HL-60/S4 treated with phorbol 12-myristate 13-acetate at 8.2 ng/mL for 4 days and 3 days (cell line): ENCODE results near the gene ALG2.

Source experiments
- in situ Hi-C: fragments of 300-500 bp; cut with MboI; formaldehyde crosslinking; loops from 2 replicates; pipeline ENCODE4 v1.15.0; 2022; ENCODE audit warnings: low sequenced_read_pairs

The ALG2 gene

DNA sequence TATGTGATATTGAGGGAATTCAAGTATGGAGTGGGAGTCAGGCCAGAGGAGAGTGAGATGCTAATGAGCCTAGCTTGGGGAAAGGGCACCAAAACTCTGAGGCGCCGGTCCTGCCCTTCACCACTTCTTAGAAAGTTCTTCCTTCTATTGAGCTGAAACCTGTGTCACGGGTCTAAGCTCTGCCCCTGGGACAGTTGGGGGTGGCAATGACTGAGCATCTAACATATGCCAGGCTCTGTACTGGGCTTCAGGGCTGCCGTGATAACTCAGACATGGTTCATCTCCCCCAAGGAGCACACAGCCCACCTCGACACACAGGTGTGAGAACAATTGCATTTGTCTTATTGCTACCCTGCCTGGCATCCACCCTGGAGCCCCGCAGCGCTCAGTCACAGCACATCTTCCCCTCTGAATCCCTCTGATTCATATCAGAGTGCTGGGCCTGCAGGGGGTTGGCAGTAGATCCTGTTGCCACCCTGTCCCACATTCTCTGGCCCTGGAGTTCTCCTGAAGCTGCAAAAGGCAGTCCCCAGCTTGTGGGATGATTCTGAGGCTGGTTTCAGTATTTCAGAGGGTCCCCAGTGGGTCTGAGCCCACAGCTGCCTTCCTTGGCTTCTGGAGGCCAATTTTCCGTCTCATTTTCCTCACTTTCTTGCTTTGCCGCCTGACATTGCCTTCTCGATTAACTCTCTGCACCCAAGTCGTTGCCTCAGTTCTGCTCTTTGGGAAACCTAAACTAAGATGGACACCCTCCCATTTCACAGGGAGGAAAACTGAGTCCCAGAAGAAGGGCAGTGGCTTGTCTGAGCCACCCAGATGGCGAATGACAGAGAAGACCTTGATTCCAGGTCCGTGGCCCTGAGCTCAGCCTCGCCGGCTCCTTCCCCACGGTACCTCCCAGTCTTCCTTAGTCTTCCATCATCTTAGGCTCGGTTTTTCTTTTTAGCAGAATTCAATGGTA lies 42.5 kb downstream of the ALG2 start:
- in situ Hi-C loops, result loop anchor here (25.0 kb wide), 2 partner anchors 1133 to 1408 kb away; partner anchors contain the start of gene CAVIN4

DNA sequence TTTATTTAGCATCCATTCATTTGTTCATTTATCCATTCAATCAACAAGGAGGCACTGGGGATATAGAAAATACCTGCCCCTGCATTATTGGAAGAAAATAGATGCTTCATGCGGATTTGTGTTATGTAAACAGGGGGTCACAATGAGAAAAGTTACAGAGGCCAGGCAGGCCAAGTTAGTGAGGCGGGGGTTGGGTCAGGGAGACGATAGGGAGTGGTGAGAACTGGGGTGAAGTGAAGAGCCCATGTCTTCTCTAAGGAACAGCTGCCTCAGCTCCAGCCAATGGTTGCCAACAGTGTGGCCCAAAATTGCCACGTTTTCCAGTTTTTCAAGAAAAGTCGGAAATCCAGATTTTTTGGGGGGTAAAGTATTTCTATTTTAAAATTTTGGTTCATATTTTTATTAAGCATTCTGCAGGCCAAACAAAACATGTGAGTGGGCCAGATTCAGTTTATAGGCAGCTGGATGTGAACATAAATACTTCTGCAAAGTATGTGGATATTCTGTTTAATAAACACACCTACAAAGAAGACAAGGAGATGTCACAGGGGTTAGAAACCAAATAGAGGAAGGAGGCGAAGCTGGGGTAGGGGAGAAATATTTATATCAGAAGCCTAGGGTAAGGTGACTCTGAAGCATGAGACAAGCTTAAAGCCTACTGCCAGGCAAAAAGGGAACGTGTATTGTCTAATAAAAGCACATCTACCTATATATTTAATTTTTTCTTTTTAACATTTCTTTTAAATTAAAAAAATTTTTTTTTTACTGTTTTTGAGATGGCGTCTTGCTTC lies 44.0 kb downstream of the ALG2 start:
- in situ Hi-C loops, result loop anchor here (25.0 kb wide), 2 partner anchors 1135 to 1410 kb away; partner anchors contain the start of gene CAVIN4

- in situ Hi-C loops, result loop anchor here (25.0 kb wide), 2 partner anchors 1136 to 1411 kb away; partner anchors contain the start of gene CAVIN4
These were observed 45.2 kb downstream of the ALG2 start for GRCh38 chr9:99176527-99177013.

GRCh38 chr9:99173570-99174504 lies 47.9 kb downstream of the ALG2 start:
- in situ Hi-C loops, result no loop called here

DNA sequence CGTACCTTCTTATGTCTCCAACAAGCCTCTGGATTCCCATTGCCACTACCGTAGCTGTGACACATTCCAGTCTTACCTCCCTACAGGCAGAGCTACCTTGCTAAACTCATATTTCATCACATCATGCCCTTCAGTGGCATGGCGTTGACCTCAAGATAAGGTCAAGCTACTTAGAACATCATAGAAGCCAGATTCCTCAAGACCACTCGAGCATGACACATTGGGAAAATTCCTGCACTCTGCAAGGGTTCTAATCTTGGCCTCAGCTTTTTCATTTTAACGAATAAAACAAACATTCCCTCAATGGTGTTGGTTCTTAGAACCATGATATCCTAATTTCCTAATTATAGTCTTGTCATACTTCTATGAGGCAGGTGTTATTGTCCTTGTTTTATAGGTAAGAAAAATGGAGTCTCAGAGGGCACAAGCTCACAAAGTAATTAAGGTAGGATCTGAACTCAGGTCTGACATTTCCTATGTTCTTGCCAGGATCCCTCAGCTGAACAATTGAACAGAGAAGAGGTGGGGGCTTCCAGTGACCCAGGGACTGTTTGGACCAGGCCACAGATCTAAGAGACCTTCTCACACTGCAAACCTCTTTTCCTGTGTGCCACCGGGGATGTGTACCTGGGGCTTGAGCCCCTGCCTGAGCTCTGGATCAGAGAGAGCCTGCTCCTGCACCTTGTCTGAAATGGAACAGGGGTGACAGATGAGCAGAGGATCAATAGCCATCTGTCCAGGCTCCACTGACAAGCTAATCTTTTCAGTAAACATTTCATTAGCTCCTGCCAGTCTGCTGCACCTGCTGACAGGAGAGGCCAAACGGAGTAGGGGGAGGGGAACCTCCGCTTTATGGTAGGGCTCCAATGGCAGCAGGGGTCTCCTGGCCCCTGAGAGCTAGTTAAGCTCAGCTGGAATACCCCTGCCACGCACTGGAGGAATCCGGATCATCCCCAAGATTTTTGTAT lies 49.3 kb downstream of the ALG2 start:
- in situ Hi-C loops, result no loop called here

GRCh38 chr9:99171225-99172123 lies 50.3 kb downstream of the ALG2 start:
- in situ Hi-C loops, result no loop called here

DNA sequence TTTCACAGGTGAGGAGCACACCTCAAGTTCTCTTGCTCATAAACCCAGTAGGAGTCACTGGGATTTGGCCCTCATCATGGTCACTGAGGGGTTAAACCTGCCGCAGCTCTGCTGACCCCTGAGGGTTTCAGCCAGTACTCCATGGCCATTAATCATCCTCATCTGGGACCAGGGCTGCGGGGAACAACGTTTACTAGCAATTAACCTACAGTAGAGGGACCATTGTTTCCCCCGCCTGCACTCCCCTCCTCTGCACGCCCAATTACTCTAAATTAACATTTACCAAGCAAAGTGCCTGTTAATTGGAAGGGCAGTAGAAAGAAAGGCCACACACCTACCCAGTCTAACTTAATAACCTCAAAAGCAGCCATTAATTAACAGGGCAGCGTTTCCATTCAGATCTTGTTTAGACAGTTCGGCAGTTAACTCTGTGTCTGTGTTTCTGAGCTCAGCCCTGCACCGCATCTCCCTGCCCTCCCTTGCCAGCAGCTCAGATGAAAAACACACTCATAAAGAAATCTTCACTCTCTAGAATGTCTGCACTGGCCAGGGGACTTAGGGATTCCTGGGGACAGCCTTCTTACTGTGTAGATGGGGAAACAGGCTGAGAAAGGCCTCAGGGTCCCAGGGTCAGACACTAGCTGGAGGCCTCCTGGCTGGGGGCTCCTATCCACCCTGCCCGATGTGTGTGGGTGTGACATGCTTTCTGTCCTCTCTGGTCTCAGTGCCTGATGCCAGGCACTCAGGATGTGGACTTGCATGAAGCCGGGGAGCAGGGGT lies 51.6 kb downstream of the ALG2 start:
- in situ Hi-C loops, result no loop called here

DNA sequence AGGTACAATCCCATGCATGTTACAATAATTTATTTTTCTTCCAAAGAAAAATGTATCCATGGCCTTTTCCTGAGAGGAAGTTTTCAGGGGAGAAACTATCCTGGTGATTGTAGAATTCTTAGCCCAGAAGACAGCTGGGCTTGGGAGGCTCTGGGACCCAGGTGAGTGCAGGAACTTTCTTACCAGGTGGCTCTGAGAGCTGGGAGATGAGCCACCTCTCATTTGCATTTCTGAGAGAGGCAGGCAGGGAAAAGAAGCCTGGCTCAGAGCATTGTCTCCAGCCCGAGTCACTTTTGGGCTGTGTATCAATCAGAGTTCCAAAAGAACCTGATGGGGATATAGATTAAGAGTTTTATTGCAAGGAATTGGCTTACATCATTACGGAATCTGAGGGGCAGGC lies 52.7 kb downstream of the ALG2 start:
- in situ Hi-C loops, result no loop called here

GRCh38 chr9:99167694-99168093 lies 54.0 kb downstream of the ALG2 start:
- in situ Hi-C loops, result no loop called here

GRCh38 chr9:99167119-99167518 lies 54.6 kb downstream of the ALG2 start:
- in situ Hi-C loops, result no loop called here
